Measurements from ENCODE around the gene GCAT. TPM values are rescaled to one million over a fixed set of nuclear protein-coding genes. Genes with fewer than 3 reads are reported as not detected.

Gene GCAT
- polyA plus RNA-seq, 1 of the 3 experiments (the other 2 are of a cell fraction) = 24.2 TPM

DNA sequence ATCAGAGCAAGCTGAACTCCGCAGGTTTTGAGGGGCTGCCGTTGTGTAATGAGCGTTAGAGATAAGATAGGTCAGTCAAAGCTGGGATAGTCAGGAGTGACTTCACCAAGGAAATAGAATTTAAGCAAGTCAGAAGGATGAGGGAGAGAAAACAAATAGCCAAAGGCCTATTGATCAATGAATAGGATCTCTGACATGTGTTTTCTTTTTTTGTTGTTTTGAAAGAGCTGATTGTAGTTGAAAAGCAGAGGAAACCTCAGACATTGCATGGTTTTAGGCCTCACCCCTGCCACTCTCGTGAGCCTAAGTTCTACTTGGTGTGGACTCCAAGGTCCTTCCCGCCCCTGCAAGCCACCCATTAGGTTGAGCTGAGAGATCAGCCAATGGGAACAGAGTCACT is 44.7 kb downstream of the GCAT start:
- no peaks in the 10 kb centered on the region for H3K9me3 ChIP-seq
- TF ChIP-seq TAF1 (IDR thresholded peaks at IDR 0.05; ENCODE audit: borderline replicate concordance, low read depth, low read length) (no peak), TEAD4 (IDR thresholded peaks at IDR 0.05; ENCODE audit: borderline replicate concordance, insufficient read depth) (no peak), EP300 (IDR thresholded peaks at IDR 0.05; ENCODE audit: borderline replicate concordance in 1 of 2, low read depth in 1 of 2, low read length in 1 of 2) (no peak), RFX5 (IDR thresholded peaks at IDR 0.05; ENCODE audit: low read length) (no peak), EZH2phosphoT487 (IDR thresholded peaks at IDR 0.05; ENCODE audit: borderline replicate concordance, low read depth) (no peak), POLR2AphosphoS5 (IDR thresholded peaks at IDR 0.05; ENCODE audit: low read depth, low read length) (no peak), GATA2 (CRISPR knock-in tag; IDR thresholded peaks at IDR 0.05) (no peak), TCF12 (IDR thresholded peaks at IDR 0.05) (no peak), RXRA (IDR thresholded peaks at IDR 0.05; ENCODE audit: borderline replicate concordance, low read depth) (no peak), NFIC (IDR thresholded peaks at IDR 0.05; ENCODE audit: borderline replicate concordance) (no peak), NRF1 (IDR thresholded peaks at IDR 0.05; ENCODE audit: low read depth, low read length) (no peak), MXI1 (IDR thresholded peaks at IDR 0.05; ENCODE audit: low read depth, low read length) (no peak)
- TF ChIP-seq, protein P1, sequence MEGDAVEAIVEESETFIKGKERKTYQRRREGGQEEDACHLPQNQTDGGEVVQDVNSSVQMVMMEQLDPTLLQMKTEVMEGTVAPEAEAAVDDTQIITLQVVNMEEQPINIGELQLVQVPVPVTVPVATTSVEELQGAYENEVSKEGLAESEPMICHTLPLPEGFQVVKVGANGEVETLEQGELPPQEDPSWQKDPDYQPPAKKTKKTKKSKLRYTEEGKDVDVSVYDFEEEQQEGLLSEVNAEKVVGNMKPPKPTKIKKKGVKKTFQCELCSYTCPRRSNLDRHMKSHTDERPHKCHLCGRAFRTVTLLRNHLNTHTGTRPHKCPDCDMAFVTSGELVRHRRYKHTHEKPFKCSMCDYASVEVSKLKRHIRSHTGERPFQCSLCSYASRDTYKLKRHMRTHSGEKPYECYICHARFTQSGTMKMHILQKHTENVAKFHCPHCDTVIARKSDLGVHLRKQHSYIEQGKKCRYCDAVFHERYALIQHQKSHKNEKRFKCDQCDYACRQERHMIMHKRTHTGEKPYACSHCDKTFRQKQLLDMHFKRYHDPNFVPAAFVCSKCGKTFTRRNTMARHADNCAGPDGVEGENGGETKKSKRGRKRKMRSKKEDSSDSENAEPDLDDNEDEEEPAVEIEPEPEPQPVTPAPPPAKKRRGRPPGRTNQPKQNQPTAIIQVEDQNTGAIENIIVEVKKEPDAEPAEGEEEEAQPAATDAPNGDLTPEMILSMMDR (IDR thresholded peaks at IDR 0.05) = no peak
- TF ChIP-seq, protein P2, sequence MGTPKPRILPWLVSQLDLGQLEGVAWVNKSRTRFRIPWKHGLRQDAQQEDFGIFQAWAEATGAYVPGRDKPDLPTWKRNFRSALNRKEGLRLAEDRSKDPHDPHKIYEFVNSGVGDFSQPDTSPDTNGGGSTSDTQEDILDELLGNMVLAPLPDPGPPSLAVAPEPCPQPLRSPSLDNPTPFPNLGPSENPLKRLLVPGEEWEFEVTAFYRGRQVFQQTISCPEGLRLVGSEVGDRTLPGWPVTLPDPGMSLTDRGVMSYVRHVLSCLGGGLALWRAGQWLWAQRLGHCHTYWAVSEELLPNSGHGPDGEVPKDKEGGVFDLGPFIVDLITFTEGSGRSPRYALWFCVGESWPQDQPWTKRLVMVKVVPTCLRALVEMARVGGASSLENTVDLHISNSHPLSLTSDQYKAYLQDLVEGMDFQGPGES (IDR thresholded peaks at IDR 0.05; ENCODE audit: low read depth, low read length) = no peak
- TF ChIP-seq, protein P3, sequence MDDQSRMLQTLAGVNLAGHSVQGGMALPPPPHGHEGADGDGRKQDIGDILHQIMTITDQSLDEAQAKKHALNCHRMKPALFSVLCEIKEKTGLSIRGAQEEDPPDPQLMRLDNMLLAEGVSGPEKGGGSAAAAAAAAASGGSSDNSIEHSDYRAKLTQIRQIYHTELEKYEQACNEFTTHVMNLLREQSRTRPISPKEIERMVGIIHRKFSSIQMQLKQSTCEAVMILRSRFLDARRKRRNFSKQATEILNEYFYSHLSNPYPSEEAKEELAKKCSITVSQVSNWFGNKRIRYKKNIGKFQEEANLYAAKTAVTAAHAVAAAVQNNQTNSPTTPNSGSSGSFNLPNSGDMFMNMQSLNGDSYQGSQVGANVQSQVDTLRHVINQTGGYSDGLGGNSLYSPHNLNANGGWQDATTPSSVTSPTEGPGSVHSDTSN (IDR thresholded peaks at IDR 0.05) = no peak
- TF ChIP-seq, protein P4, sequence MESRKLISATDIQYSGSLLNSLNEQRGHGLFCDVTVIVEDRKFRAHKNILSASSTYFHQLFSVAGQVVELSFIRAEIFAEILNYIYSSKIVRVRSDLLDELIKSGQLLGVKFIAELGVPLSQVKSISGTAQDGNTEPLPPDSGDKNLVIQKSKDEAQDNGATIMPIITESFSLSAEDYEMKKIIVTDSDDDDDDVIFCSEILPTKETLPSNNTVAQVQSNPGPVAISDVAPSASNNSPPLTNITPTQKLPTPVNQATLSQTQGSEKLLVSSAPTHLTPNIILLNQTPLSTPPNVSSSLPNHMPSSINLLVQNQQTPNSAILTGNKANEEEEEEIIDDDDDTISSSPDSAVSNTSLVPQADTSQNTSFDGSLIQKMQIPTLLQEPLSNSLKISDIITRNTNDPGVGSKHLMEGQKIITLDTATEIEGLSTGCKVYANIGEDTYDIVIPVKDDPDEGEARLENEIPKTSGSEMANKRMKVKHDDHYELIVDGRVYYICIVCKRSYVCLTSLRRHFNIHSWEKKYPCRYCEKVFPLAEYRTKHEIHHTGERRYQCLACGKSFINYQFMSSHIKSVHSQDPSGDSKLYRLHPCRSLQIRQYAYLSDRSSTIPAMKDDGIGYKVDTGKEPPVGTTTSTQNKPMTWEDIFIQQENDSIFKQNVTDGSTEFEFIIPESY (IDR thresholded peaks at IDR 0.05; ENCODE audit: borderline replicate concordance, low read depth) = no peak
- no peak overlapping the region for H3K4me3 ChIP-seq (ENCODE audit: low read depth in 2 of 2, low read length in 1 of 2)
- H3K9me2 ChIP-seq = no peaks in the 10 kb centered on the region
- peaks cover 18% of the 10 kb centered on the region for H3F3A ChIP-seq (replicated peaks; ENCODE audit: insufficient read depth)
- H3K4me1 ChIP-seq (ENCODE audit: control insufficient read depth in 1 of 2, insufficient read depth in 2 of 2, low read depth in 1 of 2, low read length in 1 of 2) = peaks cover 11 to 13% of the 10 kb centered on the region in 2 experiments; a peak in 3 of 4 replicates
- H3K4me2 ChIP-seq = no peak overlapping the region
- H3K36me3 ChIP-seq (replicated peaks in 1 of 2; ENCODE audit: control insufficient read depth in 1 of 2, insufficient read depth in 2 of 2, low read length in 1 of 2) = peaks cover 45 to 67% of the 10 kb centered on the region in 2 experiments
- H3K79me2 ChIP-seq (ENCODE audit: insufficient read depth) = peaks cover 92% of the 10 kb centered on the region
- H2AFZ ChIP-seq (ENCODE audit: low read depth) = no peak overlapping the region
- ChIA-PET CTCF (interaction anchor here (0.6 to 3.4 kb wide), 4 partner anchors 9 to 98 kb away, joined by 3 to 25 read pairs (median 6); no protein-coding TSS in a partner anchor), POLR2A (no interaction called here)
- no peak overlapping the region for H3K9ac ChIP-seq
- H4K20me1 ChIP-seq (ENCODE audit: insufficient read depth) = peaks cover 10% of the 10 kb centered on the region; the same call in 1 of the 2 replicates
- H3K27me3 ChIP-seq (ENCODE audit: insufficient read depth) = no peaks in the 10 kb centered on the region
- no peak overlapping the region for H3K27ac ChIP-seq (ENCODE audit: low read depth in 2 of 2, low read length in 1 of 2)
- no peak for DNase-seq
- 89% methylated on average over 5 of the region's 5 CpGs for WGBS (ENCODE audit: low lambda C conversion rate)
